Chondrocyte (in vitro differentiated cells): ENCODE measurements around the gene MOGAT1. TPM values are rescaled to one million over a fixed set of nuclear protein-coding genes. Genes with fewer than 3 reads are reported as not detected.
A peak's percentile ranks its signal among the peaks of the same experiment; 100 is the strongest.

Experiments
- DNase-seq: peaks from one replicate; pipeline ENCODE4 v3.0.0; 2021; ENCODE audit warnings: mixed read lengths, low spot score
- H3K27ac Mint-ChIP-seq: one replicate; pipeline ENCODE4 v1.8.0; 2021; ENCODE audit warnings: mild to moderate bottlenecking, moderate library complexity, mixed read lengths; ENCODE audit not compliant: unreplicated experiment
- H3K27me3 Mint-ChIP-seq: 2 replicates; pipeline ENCODE4 v1.8.0; 2021; ENCODE audit warnings: low read depth, mixed read lengths
- H3K36me3 Mint-ChIP-seq: 2 replicates; pipeline ENCODE4 v1.8.0; 2021; ENCODE audit warnings: low read depth, mixed read lengths
- H3K4me1 Mint-ChIP-seq: 2 replicates; pipeline ENCODE4 v1.8.0; 2021; ENCODE audit warnings: low read depth, mild to moderate bottlenecking, mixed read lengths
- H3K4me3 Mint-ChIP-seq: one replicate; pipeline ENCODE4 v1.8.0; 2021; ENCODE audit warnings: mild to moderate bottlenecking, moderate library complexity, mixed read lengths; ENCODE audit not compliant: unreplicated experiment
- H3K9me3 Mint-ChIP-seq: 2 replicates; pipeline ENCODE4 v1.8.0; 2021; ENCODE audit warnings: low read depth, mixed read lengths
- total RNA-seq: library from RNA; stranded (reverse); gene quantifications from 3 replicates; pipeline ENCODE4 v1.2.1, GENCODE V29; 2021
- TF ChIP-seq, protein P1 (sequence below): fragments of 200-600 bp; sonication (generic); IDR thresholded peaks from 2 replicates; pipeline ENCODE4 v1.5.0; 2021; ENCODE audit warnings: antibody characterized with exemption, mild to moderate bottlenecking, moderate library complexity

MOGAT1 gene
- total RNA-seq, 1 donor from 2014 or later = not detected

DNA sequence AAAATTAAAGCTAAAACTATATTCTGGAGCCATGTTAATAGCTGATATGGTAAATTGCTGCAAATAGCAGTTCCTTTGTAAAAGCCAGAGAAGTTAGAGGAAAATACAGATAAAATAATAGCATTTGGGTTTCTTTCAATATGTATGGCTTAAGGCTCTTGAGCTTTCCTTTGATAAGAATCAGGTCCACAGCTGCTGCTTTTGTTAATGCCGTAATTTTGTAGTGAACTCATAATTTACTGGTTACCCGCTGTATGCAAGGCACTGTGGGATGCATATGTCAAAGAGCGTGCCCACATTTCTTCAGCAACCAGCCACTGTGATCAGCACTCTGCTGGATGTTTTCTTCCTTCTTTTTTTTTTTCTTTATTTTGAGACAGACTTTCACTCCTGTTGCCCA is 79.1 kb downstream of the MOGAT1 start:
- Mint-ChIP-seq H3K27ac (no peak overlapping the region), H3K36me3 (no peaks in the 10 kb centered on the region), H3K4me1 (peaks cover 41% of the 10 kb centered on the region), H3K4me3 (no peak overlapping the region), H3K9me3 (no peaks in the 10 kb centered on the region), H3K27me3 (no peaks in the 10 kb centered on the region)
- TF ChIP-seq, protein P1, sequence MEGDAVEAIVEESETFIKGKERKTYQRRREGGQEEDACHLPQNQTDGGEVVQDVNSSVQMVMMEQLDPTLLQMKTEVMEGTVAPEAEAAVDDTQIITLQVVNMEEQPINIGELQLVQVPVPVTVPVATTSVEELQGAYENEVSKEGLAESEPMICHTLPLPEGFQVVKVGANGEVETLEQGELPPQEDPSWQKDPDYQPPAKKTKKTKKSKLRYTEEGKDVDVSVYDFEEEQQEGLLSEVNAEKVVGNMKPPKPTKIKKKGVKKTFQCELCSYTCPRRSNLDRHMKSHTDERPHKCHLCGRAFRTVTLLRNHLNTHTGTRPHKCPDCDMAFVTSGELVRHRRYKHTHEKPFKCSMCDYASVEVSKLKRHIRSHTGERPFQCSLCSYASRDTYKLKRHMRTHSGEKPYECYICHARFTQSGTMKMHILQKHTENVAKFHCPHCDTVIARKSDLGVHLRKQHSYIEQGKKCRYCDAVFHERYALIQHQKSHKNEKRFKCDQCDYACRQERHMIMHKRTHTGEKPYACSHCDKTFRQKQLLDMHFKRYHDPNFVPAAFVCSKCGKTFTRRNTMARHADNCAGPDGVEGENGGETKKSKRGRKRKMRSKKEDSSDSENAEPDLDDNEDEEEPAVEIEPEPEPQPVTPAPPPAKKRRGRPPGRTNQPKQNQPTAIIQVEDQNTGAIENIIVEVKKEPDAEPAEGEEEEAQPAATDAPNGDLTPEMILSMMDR = no peak
- no peak for DNase-seq

DNA sequence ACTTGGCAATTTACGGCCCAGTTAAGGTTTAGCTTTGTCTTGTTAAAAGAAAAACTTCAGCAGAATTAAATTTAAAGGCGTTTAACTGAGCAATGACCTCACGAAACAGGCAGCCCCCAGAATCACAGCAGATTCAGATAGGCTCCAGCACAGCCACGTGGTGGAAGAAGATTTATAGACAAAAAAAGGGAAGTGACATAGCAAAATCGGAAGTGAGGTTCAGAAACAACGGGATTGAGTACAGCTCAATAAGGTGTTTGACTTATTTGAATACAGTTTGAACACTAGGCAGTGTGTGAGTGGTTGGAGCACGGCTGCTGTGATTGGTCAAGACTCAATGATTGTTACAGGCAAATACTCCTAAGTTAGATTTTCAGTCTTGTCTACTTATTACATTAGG is 79.8 kb downstream of the MOGAT1 start:
- peaks cover 41% of the 10 kb centered on the region for H3K4me1 Mint-ChIP-seq

DNA sequence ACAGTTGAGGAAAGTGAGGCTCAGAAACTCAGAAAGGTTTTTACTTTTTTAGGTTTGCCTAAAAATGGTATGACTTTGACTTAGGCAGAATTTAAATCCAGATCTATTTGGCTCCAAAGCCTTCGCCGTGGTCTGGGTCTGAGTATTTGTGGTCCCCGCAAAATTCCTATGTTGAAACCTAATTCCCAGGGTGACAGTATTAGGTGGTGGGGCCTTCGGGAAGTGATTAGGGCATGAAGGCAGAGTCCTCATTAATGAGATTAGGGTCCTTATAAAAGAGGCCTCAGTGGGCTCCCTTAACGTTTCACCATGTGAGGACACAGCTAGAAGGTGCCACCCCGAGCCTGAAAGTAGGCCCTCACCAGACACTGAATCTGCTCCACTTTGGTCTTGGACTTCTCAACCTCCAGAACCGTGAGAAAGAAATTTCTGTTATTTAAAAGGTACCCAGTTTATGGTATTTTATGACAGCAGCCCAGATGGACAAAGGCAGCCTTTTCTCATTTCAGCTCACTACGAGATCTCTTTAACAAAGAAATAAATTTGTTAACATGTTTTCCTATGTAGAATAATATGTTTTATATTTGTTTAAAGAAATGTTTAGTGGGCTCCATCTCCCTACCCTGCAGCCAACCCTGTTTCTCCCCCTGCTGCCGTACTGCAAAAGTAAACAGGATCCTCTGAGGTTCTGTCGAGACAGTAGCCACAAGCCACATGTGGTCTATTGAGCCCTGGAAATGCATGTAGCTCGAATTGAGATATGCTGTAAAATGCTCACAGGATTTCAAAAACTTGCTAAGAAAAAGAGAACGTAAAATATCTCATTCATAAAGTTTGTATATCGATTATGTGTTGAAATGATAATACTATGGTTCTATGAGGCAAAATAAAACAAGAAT is 80.6 kb downstream of the MOGAT1 start:
- H3K9me3 Mint-ChIP-seq = no peaks in the 10 kb centered on the region

More for the DNA sequence above, 79.8 kb downstream of the MOGAT1 start:
- TF ChIP-seq, protein P1 = no peak
- Mint-ChIP-seq H3K4me3 (no peak overlapping the region), H3K27me3 (no peaks in the 10 kb centered on the region), H3K36me3 (no peaks in the 10 kb centered on the region), H3K27ac (no peak overlapping the region), H3K9me3 (no peaks in the 10 kb centered on the region)
- DNase-seq = no peak

DNA sequence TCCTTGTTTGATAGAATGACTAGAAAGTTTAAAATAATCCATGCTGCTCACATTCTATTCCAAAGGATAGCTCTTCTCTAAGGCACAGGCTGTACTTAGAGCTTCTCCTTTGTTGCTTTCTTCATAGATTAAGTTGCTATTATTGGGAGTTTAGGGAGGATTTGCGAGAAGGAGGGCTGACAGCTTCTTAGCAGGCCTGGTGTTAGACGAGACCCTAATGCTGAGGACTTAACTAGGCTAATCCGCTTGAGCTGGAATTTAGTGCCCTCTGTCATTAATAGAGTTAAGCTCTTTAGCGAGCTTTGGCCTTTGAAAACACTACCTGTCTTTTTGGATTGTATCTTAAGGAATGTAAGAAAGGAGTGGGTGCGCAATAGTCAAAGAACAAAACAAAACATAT is 81.3 kb downstream of the MOGAT1 start:
- TF ChIP-seq, protein P1 = no peak
- Mint-ChIP-seq H3K36me3 (no peaks in the 10 kb centered on the region), H3K27me3 (no peaks in the 10 kb centered on the region), H3K9me3 (no peaks in the 10 kb centered on the region), H3K27ac (peak overlapping the region; percentile 86), H3K4me3 (no peak overlapping the region), H3K4me1 (peaks cover 50% of the 10 kb centered on the region)
- DNase-seq = no peak

More for the DNA sequence above, 80.6 kb downstream of the MOGAT1 start:
- no peak for DNase-seq
- Mint-ChIP-seq H3K4me3 (no peak overlapping the region), H3K27ac (peak overlapping the region; percentile 45), H3K36me3 (no peaks in the 10 kb centered on the region), H3K27me3 (no peaks in the 10 kb centered on the region), H3K4me1 (peaks cover 47% of the 10 kb centered on the region)
- TF ChIP-seq, protein P1 = peak; percentile 14

DNA sequence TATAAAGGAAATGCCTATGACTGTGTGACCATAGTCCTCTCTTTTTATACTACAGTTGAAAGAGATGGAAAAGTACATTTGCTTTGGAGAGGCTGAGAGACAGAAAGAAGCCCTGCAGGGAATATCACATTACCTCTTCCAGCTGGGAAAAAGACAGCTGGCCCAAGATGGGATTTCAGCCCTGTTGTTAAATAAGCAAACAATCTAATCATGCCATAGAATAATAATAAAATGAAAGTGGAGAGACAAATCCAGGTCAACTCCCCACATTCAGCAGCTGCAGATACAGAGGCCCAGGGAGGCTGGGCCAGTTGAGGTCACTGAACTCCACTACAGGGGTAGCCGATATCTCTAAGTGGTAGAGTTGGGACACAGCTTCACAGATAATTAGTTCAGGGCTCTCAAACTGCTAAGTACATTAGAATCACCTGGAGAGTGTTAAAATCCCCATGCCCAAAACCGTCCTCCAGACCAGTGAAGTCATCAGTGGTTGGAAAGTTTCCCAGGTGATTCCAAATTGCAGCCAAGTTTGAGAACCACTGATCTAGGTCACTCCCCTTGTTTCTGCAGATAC is 81.9 kb downstream of the MOGAT1 start:
- Mint-ChIP-seq H3K4me1 (peaks cover 50% of the 10 kb centered on the region), H3K27ac (peak overlapping the region; percentile 86), H3K27me3 (no peaks in the 10 kb centered on the region), H3K9me3 (no peaks in the 10 kb centered on the region), H3K36me3 (no peaks in the 10 kb centered on the region), H3K4me3 (peak overlapping the region; percentile 31)
- no peak for DNase-seq
- TF ChIP-seq, protein P1 = no peak
